ENCODE results near the gene RBM15. TPM values are rescaled to one million over a fixed set of nuclear protein-coding genes. Genes with fewer than 3 reads are reported as not detected.

RBM15 gene
- total RNA-seq, 1 donor from 2014 or later: 20.4 TPM

- Histone ChIP-seq H2AFZ (ENCODE audit: low read depth, low read length) (no peak overlapping the region), H3K9ac (ENCODE audit: low read length) (no peak overlapping the region), H3K4me2 (ENCODE audit: low read length) (no peak overlapping the region), H3K36me3 (ENCODE audit: insufficient read depth, low read length) (no peaks in the 10 kb centered on the region), H3K27ac (ENCODE audit: low read depth, low read length) (no peak overlapping the region), H3K4me3 (ENCODE audit: insufficient read depth, low read depth, low read length) (no peak overlapping the region), H3K79me2 (ENCODE audit: insufficient read depth, low read length) (no peaks in the 10 kb centered on the region), H3K4me1 (ENCODE audit: insufficient read depth, low read length) (no peaks in the 10 kb centered on the region), H3K27me3 (ENCODE audit: insufficient read depth, low read length) (peaks cover 29% of the 10 kb centered on the region), H4K20me1 (ENCODE audit: insufficient read depth, low read length) (no peaks in the 10 kb centered on the region), H3K9me3 (ENCODE audit: insufficient read depth, low read depth, low read length) (no peaks in the 10 kb centered on the region)
- FAIRE-seq: no peak
- Mint-ChIP-seq H3K27me3 (ENCODE audit: low read depth, unreplicated experiment) (peaks cover 62% of the 10 kb centered on the region), H3K9me3 (ENCODE audit: unreplicated experiment) (peaks cover 7% of the 10 kb centered on the region), H3K36me3 (ENCODE audit: low read depth, unreplicated experiment) (no peaks in the 10 kb centered on the region), H3K4me3 (ENCODE audit: unreplicated experiment) (no peak overlapping the region), H3K4me1 (ENCODE audit: low read depth, unreplicated experiment) (no peaks in the 10 kb centered on the region), H3K27ac (ENCODE audit: unreplicated experiment) (no peak overlapping the region)
- TF ChIP-seq CTCF (IDR thresholded peaks at IDR 0.05; ENCODE audit: insufficient read depth, low read depth, low read length) (no peak), EZH2 (IDR thresholded peaks at IDR 0.05; ENCODE audit: insufficient read depth, low read length) (no peak)
- no peak for DNase-seq (ENCODE audit: low read depth)
These were observed 40.2 kb upstream of the RBM15 start for GRCh38 chr1:110298991-110299390.

- Histone ChIP-seq H3K9me3 (ENCODE audit: insufficient read depth, low read depth, low read length) (no peaks in the 10 kb centered on the region), H3K27me3 (ENCODE audit: insufficient read depth, low read length) (peaks cover 29% of the 10 kb centered on the region), H3K79me2 (ENCODE audit: insufficient read depth, low read length) (no peaks in the 10 kb centered on the region), H3K4me3 (ENCODE audit: insufficient read depth, low read depth, low read length) (no peak overlapping the region), H4K20me1 (ENCODE audit: insufficient read depth, low read length) (no peaks in the 10 kb centered on the region), H3K27ac (ENCODE audit: low read depth, low read length) (no peak overlapping the region), H3K4me2 (ENCODE audit: low read length) (no peak overlapping the region), H3K4me1 (ENCODE audit: insufficient read depth, low read length) (no peaks in the 10 kb centered on the region), H3K36me3 (ENCODE audit: insufficient read depth, low read length) (no peaks in the 10 kb centered on the region), H3K9ac (ENCODE audit: low read length) (no peak overlapping the region), H2AFZ (ENCODE audit: low read depth, low read length) (no peak overlapping the region)
- Mint-ChIP-seq H3K36me3 (ENCODE audit: low read depth, unreplicated experiment) (no peaks in the 10 kb centered on the region), H3K27ac (ENCODE audit: unreplicated experiment) (no peak overlapping the region), H3K9me3 (ENCODE audit: unreplicated experiment) (peaks cover 7% of the 10 kb centered on the region), H3K27me3 (ENCODE audit: low read depth, unreplicated experiment) (peaks cover 76% of the 10 kb centered on the region), H3K4me3 (ENCODE audit: unreplicated experiment) (no peak overlapping the region), H3K4me1 (ENCODE audit: low read depth, unreplicated experiment) (no peaks in the 10 kb centered on the region)
- no peak for FAIRE-seq
- DNase-seq (ENCODE audit: low read depth): no peak
- TF ChIP-seq CTCF (IDR thresholded peaks at IDR 0.05; ENCODE audit: insufficient read depth, low read depth, low read length): no peak
- no peak for TF ChIP-seq EZH2 (IDR thresholded peaks at IDR 0.05; ENCODE audit: insufficient read depth, low read length)
These were observed 38.6 kb upstream of the RBM15 start for GRCh38 chr1:110300412-110301085.

GRCh38 chr1:110302836-110303235, 36.3 kb upstream of the RBM15 start:
- Mint-ChIP-seq H3K27ac (ENCODE audit: unreplicated experiment) (no peak overlapping the region), H3K9me3 (ENCODE audit: unreplicated experiment) (peaks cover 7% of the 10 kb centered on the region), H3K4me1 (ENCODE audit: low read depth, unreplicated experiment) (peaks cover 5% of the 10 kb centered on the region), H3K27me3 (ENCODE audit: low read depth, unreplicated experiment) (peaks cover 77% of the 10 kb centered on the region), H3K4me3 (ENCODE audit: unreplicated experiment) (no peak overlapping the region), H3K36me3 (ENCODE audit: low read depth, unreplicated experiment) (no peaks in the 10 kb centered on the region)
- no peak overlapping the region for H2AFZ ChIP-seq (ENCODE audit: low read depth, low read length)
- peaks cover 10% of the 10 kb centered on the region for H3K4me1 ChIP-seq (ENCODE audit: insufficient read depth, low read length)
- no peaks in the 10 kb centered on the region for H3K36me3 ChIP-seq (ENCODE audit: insufficient read depth, low read length)
- DNase-seq (ENCODE audit: low read depth) (no peak), FAIRE-seq (no peak)
- no peaks in the 10 kb centered on the region for H3K79me2 ChIP-seq (ENCODE audit: insufficient read depth, low read length)
- no peak overlapping the region for H3K9ac ChIP-seq (ENCODE audit: low read length)
- H3K27me3 ChIP-seq (ENCODE audit: insufficient read depth, low read length): peaks cover 23% of the 10 kb centered on the region
- no peak overlapping the region for H3K4me2 ChIP-seq (ENCODE audit: low read length)
- TF ChIP-seq EZH2 (IDR thresholded peaks at IDR 0.05; ENCODE audit: insufficient read depth, low read length) (no peak), CTCF (IDR thresholded peaks at IDR 0.05; ENCODE audit: insufficient read depth, low read depth, low read length) (no peak)
- no peaks in the 10 kb centered on the region for H4K20me1 ChIP-seq (ENCODE audit: insufficient read depth, low read length)
- H3K9me3 ChIP-seq (ENCODE audit: insufficient read depth, low read depth, low read length): no peaks in the 10 kb centered on the region
- no peak overlapping the region for H3K4me3 ChIP-seq (ENCODE audit: insufficient read depth, low read depth, low read length)
- H3K27ac ChIP-seq (ENCODE audit: low read depth, low read length): no peak overlapping the region
